NCI-H1092 (cell line): ENCODE measurements around the gene RBX1.
"Not testable (repeated sequence)": the region's sequence is repeated elsewhere in the genome, so short reads cannot be mapped to it uniquely, and the experiment has no call there.

ENCODE experiments used
- DNase-seq: peaks from one replicate; lab custom pipeline; 2025; lab: John Stamatoyannopoulos, UW

The RBX1 gene

DNA sequence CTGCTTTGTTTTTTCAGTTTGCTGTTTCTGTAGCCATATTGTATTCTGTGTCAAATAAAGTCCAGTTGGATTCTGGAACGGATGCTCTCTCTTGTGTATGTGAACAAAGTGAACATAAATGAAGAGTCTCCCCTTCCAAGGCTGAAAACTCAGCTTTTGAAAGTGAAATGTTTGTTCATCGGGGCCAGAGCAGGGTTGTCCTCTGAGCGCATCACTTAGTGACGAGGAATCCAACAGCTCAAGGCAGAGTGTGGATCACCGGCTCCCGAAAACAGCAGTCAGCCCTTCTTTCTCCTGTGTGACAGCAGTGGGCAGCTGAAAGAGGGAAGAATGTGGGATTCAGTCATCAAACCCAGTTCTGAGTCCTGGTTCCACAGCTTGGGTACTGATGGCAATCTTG is 21.4 kb downstream of the RBX1 start:
- no peak for DNase-seq

DNA sequence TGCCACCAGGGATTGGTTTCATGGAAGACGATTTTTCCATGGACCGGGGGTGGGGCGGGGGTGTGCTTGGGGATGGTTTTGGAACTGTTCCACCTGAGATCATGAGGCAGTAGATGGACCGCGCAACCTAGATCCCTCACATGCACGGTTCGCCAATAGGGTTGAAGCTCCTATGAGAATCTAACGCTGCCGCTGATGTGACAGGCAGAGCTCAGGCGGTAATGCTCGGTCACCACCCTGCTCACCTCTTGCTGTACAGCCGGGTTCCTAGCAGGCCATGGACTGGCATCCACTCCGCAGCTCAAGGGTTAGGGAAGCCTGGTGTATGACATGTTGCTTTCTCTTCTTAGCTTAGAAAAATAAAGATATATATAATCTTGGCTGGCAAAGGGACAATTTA is 22.0 kb downstream of the RBX1 start:
- no peak for DNase-seq

DNA sequence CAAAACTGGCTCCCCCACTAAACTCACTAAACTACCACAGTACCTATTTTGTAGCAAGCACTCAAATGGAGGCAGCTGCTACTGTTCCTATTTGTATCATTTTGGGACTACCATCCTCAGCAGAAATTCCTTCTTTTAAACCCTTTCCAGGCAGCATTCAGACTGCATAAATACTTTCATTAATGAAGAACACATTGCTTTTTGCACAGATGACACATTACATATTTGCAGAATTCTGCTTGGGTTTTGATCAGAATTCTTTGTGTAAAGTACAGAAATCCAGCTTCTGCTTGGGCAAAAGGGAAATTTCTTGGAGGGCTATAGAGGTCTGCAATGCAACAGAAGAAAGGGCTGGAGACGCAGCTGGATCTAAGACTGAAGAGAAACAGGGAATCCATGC is 24.2 kb downstream of the RBX1 start:
- no peak for DNase-seq

DNA sequence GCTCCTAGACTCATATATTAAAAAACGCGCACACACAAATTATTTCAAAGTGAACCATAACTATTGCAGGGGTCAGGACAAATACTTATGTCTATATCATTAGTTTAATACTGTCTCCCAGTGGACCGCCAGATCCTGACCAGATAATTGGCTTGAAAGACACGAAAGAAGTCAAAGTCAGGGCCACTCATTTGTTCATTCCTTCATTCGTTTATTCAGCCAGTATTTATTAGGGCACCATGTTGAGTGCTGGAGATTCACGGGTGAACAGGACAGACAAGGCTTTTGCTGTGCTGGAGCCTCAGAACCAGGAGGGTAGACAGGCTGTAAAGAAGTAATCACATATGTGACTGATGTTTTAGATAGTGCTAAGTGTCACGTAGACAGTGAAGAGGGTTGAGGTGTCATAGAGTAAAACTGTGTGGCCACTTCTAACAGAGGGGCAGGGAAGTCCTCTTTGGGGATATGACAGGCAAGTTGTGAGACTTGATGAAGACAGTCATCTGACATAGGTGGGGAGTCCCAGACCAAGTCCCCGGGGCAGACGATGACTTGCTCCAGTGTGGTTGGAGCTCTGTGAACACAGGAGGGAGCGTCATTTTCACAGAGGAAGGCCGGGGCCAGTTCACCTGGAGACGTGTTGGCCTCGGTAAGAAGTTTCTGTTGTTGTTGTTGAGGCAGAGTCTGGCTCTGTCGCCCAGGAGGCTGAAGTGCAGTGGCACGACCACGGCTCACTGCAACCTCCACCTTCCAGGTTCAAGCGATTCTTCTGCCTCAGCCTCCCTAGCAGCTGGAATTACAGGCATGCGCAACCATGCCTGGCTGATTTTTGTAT is 25.9 kb downstream of the RBX1 start:
- no peak for DNase-seq

DNA sequence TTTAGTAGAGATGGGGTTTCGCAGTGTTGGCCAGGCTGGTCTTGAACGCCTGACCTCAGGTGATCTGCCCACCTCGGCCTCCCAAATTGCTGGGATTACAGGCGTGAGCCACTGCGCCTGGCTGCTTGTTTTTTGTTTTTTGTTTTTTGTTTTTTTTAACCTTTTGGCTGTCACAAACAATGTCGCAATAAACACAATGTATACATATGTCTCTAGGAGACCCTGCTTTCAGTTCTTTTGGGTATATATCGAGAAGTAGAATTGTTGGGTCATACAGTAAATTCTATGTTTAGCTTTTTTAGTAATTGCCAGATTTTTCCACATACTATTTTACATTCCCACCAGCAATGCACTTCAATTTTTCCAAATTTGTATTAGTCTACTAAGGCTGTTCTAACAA is 28.0 kb downstream of the RBX1 start:
- DNase-seq = no peak

DNA sequence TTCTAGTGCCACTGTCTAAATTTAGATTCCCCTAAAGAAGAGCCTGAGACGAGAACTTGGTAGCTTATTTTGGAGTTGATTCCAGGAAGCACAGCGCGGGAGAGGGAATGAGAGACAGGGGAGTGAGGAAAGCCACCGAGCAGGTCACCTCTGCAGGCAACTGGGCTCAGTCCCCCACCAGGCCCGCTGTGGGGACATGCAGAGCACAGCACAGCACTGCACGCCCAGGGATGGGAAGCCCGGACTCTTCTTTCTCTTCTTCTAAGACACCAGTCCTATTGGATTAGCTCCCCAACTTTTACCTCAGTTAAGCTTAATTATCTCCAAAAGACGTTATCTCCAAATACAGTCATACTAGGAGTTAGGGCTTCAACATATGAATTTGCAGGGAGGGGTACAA is 28.7 kb downstream of the RBX1 start:
- DNase-seq = no peak

DNA sequence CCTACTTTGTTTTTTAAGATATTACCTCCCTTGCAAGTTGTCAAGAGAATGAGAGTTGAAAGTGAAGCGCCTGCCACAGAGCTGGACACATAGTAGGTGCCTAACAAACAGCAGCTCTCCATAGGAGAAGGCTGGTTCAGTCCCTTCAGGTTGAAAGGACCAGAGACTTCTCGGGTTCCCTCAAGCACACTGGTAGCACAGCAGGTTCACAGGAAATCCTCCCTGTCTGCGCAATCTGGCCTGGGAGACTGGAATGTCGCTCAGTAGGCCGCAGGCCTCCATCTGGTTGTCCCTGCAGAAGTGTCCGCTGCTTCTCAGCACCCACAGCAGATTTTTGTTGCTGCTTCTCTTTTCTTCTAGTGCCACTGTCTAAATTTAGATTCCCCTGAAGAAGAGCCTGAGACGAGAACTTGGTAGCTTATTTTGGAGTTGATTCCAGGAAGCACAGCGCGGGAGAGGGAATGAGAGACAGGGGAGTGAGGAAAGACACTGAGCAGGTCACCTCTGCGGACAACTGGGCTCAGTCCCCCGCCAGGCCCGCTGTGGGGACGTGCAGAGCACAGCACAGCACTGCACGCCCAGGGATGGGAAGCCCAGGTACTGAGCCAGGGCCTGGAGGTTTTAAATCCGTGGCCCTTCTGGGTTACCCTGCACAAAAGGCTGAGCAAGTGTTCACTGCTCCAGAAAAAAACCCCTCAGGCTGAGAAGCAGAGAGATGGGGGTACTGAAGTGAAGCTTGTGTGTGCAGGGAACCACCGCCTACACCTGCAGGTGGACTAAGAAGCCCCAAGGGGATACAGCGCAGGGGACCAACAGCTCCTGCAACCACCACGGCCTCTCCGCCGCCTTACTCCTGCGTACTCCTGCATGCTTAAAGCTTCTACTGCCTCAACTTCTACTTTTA is 31.6 kb downstream of the RBX1 start:
- no peak for DNase-seq

DNA sequence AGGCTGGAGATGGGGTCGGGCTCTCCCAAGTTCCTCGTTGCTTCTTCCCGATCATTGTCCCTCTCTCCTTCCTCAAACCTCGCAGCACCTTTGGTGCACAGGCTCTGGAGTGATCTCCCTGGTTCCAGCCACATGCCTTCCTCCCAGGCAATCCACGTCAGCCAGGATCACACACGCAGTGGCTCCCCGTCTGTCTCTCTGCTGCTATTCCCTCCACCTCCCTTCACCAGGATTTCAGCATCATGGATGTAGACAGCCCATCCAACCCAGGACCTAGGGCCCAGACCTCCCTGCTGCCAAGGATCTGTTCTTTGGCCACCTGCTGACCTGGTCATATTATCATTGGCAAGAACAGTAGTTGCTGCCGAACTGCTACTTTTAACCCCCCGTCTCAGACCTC is 40.1 kb downstream of the RBX1 start:
- no peak for DNase-seq

DNA sequence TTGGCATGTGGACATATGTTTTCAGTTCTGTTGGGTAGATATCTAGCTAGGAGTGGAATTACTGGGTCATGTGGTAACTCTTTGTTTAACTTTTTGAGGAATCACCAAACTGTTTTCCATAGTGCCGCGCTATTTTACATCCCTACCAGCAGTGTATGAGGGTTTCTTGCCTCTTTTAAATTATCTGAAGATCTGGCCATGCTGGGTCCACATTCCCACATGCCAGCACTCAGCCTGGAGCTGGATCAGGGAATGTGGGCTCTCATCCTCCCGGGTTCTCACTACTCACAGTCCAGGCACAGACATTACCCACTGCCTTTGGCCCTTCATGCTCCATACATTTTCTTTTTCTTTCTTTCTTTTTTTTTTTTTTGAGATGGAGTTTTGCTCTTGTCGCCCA is 44.6 kb downstream of the RBX1 start:
- no peak for DNase-seq

DNA sequence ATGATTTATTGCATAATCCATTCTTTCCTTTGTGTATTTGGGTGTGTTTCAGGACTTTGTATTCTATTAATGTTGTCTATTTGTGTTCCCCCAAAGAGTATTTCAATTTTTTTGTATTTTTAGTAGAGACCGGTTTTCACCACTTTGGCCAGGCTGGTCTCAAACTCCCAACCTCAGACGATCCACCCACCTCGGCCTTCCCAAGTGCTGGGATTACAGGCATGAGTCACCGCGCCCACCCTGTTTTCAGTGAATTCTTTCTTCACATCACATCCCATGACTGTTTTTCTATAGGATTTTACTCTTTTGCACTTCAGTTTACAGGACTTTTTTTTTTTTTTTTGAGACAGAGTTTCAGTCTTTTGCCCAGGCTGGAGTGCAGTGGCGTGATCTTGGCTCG is 46.3 kb downstream of the RBX1 start:
- DNase-seq = no peak

DNA sequence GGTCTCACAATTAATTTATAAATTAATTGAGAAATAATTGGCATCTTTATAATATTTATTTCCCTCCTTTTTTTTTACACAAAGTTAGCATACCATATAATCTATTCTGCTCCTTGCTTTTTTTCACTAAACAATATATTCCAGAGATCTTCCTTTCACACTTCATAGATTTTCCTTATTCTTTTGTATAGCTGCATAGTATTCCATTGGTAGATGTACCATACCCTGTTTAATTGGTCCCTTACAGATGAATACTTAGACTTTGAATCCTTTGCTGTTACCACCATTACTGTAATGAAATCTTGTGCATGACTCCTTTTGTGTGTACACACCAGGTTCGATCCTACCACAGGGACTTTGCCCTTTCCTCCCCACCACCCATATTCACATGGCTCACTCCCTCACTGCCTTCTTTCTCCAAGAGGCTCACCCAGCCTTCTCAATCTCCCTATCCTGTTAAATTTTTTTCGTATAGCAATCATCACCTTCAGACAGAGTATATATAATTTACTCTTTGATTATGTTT is 48.9 kb downstream of the RBX1 start:
- no peak for DNase-seq

DNA sequence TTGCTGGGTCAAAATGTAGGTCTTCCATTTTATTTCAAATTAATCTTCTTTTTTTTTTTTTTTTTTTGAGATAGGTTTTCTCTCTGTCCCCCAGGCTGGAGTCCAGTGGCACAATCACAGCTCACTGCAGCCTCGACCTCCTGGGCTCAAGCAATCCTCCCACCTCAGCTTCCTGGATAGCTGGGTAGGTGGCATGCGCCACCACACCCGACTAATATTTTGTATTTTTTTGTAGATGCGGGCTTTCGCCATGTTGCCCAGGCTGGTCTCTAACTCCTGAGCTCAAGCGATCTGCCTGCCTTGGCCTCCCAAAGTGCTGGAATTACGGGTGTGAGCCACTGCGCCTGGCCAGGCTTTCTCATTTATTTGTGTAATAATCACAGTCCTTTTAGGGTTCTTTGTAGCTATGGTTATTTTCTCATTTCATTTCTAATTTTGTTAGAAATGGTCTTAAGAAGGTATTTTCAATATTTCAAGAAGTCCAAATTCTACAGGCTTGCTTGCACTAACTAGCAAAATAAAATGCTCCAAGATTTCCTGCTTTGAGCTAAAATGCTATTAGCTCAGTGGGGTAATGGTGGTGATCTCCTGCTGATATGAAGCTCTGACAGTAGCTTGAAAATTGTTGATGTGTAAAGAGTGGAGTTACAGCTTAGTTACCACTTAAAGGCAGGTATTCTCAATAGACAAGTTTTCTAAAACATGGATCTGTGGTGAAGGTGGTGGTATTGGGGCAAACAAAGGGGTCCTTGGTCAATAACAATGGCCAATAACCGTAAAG is 50.0 kb downstream of the RBX1 start:
- no peak for DNase-seq

DNA sequence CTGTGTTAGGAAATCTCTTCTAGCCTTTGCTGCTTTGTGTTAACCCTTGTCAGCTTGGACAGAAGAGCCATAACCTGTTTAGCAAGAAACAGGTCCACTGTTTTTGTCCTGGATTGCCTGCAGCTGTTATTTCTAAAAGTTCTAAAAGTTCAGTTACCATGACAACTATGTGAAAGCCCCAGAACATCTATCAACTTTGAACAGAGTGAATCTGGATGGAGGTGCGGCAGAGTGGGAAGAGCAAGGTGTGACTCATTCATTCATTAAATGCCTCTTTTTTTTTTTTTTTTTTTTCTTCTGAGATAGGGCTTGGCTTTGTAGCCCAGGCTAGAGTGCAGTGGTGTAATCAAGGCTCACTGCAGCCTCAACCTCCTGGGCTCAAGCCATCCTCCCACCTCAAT is 50.5 kb downstream of the RBX1 start:
- DNase-seq = no peak

DNA sequence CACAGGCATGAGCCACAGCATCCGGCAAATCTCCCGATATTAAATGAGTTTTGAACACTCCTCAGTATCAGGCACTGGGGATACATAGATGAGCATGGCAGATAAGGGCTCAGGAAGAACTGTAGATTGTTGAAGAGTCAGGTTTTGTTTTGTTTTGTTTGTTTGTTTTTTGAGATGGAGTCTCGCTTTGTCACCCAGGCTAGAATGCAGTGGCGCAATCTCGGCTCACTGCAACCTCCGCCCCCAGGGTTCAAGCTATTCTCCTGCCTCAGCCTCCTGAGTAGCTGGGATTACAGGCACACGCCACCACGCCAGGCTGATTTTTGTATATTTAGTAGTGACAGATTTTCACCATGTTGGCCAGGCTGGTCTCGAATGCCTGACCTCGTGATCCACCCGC is 51.2 kb downstream of the RBX1 start:
- not testable (repeated sequence) for DNase-seq

DNA sequence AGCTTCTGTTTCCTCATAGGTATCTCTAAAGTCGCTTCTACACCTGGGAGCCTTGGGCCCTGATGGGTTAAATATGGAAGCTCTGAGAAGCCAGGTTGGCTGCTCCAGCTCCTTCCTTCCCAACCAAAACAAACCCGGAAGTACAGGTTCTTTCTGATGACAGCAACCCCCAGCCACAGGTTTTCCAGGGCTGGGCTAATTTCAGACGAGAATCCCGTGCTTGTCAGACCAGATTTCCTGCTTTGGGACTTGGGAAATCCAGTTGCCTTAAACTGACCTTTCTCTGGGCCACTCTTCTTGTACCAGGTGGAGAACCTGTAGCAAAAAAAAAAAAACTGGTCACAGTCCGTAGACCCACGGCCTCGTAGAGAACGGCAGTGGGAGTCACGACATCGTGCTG is 51.9 kb downstream of the RBX1 start:
- DNase-seq = no peak

DNA sequence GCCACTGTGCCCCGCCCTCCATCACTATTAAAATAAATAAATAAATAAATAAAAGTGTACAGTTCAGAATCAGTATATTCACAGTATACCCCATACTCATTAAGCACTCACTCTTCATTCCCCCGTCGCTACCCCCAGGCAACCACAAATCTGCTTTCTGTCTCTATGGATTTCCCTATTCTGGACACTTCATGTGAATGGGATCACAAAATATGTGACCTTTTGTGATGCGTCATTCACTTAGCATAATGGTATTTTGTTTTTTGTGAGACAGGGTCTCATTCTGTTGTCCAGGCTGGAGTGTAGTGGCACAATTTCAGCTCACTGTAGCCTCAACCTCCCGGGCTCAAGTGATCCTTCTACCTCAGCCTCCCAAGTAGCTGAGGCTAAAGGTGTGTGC is 52.8 kb downstream of the RBX1 start:
- no peak for DNase-seq

DNA sequence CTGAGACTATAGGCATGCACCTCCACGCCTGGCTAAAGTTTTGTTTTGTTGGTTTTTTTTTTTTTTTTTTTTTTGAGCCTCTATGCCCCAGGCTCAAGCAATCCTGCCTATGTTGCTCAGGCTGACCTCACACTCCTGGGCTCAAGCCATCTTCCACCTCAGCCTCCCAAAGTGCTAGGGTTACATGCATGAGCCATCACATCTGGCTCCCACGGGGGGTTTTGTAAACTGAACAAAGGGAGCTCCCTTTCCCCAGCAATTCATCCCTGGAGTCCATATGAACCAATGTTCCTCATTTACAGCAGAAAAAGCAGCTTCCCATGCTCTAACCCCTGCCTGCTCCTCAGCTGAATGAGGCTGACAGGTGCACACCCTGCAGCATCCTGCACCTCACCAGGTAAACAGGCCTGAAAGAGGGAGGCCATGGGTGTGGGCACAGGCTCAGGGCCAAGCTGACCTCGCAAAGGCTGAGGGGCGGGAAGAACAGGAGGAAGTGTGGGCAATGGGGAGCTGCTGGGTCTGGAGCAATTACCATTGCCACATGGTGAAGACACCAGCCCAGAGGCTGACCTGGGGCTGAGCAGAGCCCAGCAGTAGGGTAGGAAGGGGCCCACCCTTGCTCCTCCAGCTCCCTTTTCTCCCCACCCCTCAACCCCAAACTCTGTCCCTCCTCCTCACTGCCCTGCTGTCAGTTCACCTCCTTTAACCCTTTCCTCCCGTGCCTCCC is 58.2 kb downstream of the RBX1 start:
- DNase-seq = no peak

DNA sequence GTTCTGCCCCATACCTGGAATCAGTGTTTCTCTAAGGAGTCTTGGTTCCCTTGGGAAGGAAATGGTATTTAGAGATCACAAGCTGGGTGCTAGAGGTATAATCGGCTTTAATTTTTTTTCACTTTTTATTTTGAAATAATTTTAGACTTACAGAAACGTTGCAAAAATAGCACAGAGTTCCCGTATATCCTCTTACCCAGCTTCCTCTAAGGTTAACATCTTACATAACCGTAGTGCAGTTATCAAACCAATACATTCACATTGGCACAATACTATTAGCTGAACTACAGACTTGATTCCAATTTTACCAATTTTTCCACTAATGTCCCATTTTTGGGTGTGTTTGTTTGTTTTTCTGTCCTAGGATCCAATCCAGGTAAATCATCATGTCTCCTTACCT is 63.8 kb downstream of the RBX1 start:
- DNase-seq = no peak

DNA sequence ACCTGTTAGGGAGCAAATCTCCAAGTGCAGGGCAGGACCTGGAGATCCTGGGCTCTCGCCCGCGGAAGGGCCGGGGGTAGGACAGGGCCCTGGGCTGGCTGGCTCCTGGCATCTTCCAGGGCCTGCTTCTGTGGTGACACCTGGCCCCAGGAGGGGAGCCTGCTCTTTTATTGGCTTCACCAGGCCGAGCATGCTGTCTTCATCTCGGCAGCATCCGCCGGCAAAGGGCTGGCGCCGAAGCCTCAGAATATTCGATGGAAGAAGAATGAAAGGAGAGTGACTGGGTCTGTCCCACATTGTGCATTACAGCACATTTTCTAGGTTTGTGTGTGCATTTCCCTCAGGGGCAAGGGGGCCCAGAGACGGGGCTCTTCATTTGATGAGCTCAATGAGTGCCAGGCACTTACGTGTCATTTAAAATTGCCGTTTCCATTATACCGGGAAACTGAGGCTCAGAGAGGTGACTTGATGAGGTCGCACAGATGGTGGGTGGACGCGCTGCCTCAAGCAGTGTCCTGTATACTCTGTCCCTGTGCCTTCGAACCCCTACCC is 70.0 kb downstream of the RBX1 start:
- no peak for DNase-seq

DNA sequence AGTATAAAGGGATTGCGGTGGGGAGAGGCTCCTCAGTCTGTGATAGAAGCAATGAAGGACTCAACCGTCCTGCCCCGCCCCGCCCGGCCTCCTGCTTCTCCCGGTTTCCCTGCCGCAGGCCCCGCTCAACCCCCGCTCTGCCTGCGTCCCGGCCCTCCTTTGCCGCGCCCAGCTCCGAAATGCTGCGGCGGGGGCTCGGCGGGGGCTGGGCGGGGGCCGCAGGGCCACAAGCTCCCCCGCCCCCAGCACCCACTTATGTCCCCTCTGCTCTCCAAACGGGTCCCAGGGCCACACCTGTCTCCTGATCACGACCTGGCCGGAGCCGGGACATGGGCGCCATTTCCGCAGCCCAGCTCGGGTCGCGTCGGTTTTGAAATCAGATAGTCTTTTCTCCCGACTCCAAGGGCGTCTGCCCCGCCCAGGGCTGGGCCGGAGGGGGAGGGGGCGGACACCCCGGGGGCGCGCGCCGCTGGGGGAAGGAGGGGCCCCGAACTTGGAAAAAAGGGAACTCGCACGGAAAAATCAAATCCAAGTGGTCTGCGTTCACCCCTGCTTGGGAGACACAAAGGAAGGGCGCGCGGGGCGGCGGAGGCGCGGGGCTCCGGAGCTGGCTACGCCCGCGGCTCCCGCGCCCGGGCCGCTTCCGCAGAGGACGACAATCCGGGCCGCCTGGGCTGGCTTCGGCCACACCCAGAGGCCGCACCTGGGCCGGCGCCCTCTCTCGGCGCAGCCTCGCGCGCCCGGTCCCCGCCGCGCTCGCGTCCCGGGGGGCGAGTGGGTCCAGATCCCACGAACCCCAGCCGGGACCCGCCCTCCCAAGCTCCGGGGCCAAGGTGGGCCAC is 70.7 kb downstream of the RBX1 start:
- no peak for DNase-seq
